Pancreas (tissue), 10 donors: ENCODE results near the gene PINK1. TPM values are rescaled to one million over a fixed set of nuclear protein-coding genes. Genes with fewer than 3 reads are reported as not detected.
A peak's percentile ranks its signal among the peaks of the same experiment; 100 is the strongest.

Experiments
- ATAC-seq, 4 donors: fragments of 200-7000 bp; cut with Tn5 transposase; one replicate each; pipeline versions ENCODE4 v1.8.0 to v1.9.1; 2020; ENCODE audit warnings: mild to moderate bottlenecking in 4 of 4, moderate library complexity in 4 of 4
- DNase-seq, 6 donors: peaks; one replicate each; pipeline ENCODE4 v3.0.0-alpha.2; 2020
- FAIRE-seq: peaks from 2 replicates; lab custom pipeline; 2012; peaks lifted over from hg19 to GRCh38; lab: Jason Lieb, UNC
- H3K27ac ChIP-seq, 4 donors: fragments of 200-600 bp; sonication (generic); 1 replicate in 3 of 4; 2 replicates in 1 of 4; pipeline versions ENCODE4 v1.5.0 to v1.8.0; 2020
- H3K27me3 ChIP-seq, 4 donors: fragments of 200-600 bp; one replicate each; pipeline ENCODE4 v1.8.0; 2021
- H3K36me3 ChIP-seq, 3 donors: fragments of 200-600 bp; sonication (generic) in 1 of 3; one replicate each; pipeline versions ENCODE4 v1.5.0 to v1.8.0; 2020 to 2021
- H3K4me1 ChIP-seq, 3 donors: fragments of 200-600 bp; one replicate each; pipeline ENCODE4 v1.8.0; 2021
- H3K4me3 ChIP-seq, 4 donors: fragments of 200-600 bp; sonication (generic) in 2 of 4; one replicate each; pipeline versions ENCODE4 v1.5.0 to v1.8.0; 2020 to 2021
- H3K9me3 ChIP-seq, 4 donors: fragments of 200-600 bp; one replicate each; pipeline ENCODE4 v1.8.0; 2021
- CTCF ChIP-seq, 4 donors: fragments of 200-600 bp; sonication (generic) in 3 of 4; IDR thresholded peaks; one replicate each; pipeline versions ENCODE4 v1.5.0 to v1.8.0; 2021; ENCODE audit warnings: antibody characterized with exemption in 4 of 4
- WGBS, 2 donors: extraction: QIAGEN DNeasy Blood & Tissue Kit; methylation state at CpG; one replicate each; pipeline ENCODE4 v1.1.7; 2013; 5-methylcytosine and 5-hydroxymethylcytosine counted together
- intact Hi-C, 3 donors: fragments of 100-400 bp; cut with DNase I; formaldehyde crosslinking; loops; one replicate each; pipeline versions ENCODE4 v1.11.1 to v1.14.2; 2022
- polyA plus RNA-seq, 2 donors: library from polyadenylated mRNA; stranded (reverse); fragments of 200-250 nt; gene quantifications; one replicate each; pipeline ENCODE4 v1.2.3, GENCODE V29; 2013
- total RNA-seq, 6 donors: library from RNA; stranded (reverse); fragmentation: NEBNext Ultra II Directional in 4 of 6; extraction: Animal tissue kit (Norgen Biotek cat#: 25700) in 4 of 6; gene quantifications; one replicate each; pipeline versions ENCODE4 v1.2.1 to v1.2.4, GENCODE V29; 2021 to 2023
- donor health status: healthy with polysubstance abuse.
- donor health status: DM: no; HTN: no; CAD: no; lungs with moderate emphysema.
- donor health status: DM: no; HTN: no; CAD: no.
- donor health status: control.
- donor health status: control.
- donor health status: Bipolar disorder and iron deficiency.
- donor health status: DM: yes; HTN: yes; CAD: no.
- donor health status: DM: no; HTN: no; CAD: no.
- donor health status: DM: no; HTN: no; CAD: no.
- donor health status: DM: yes; HTN: yes; CAD: no.

Gene PINK1
- total and polyA plus RNA-seq, 8 donors, result 15.6 to 38.0 (median 29.0) TPM

GRCh38 chr1:20588634-20589225, 44.5 kb upstream of the PINK1 start, which contains the start of gene CDA:
CDA (plus strand) TSS chr1:20589097; CDS start chr1:20589130, 33 bp downstream.
- Histone ChIP-seq H3K36me3 (no peaks in the 10 kb centered on the region), H3K4me1 (no peaks in the 10 kb centered on the region), H3K4me3 (no peak within 1 kb of the TSS), H3K27ac (no peak within 1 kb of the TSS), H3K27me3 (peaks cover 0 to 10% (median 0%) of the 10 kb centered on the region in 4 donors), H3K9me3 (no peaks in the 10 kb centered on the region)
- intact Hi-C loops, result no loop called here
- DNase-seq (no peak), ATAC-seq (peak in 3 of 4 donors; percentile 28 to 43 (median 41)), FAIRE-seq (no peak)
- TF ChIP-seq CTCF (IDR thresholded peaks at IDR 0.05), result no peak
- 20 to 30% methylated on average over 11 of the region's 11 CpGs for WGBS, 2 donors

GRCh38 chr1:20589331-20590278, 43.7 kb upstream of the PINK1 start:
- Histone ChIP-seq H3K36me3 (no peaks in the 10 kb centered on the region), H3K27ac (no peak overlapping the region), H3K9me3 (no peaks in the 10 kb centered on the region), H3K4me3 (no peak overlapping the region), H3K4me1 (no peaks in the 10 kb centered on the region), H3K27me3 (peaks cover 0 to 10% (median 0%) of the 10 kb centered on the region in 4 donors)
- TF ChIP-seq CTCF (IDR thresholded peaks at IDR 0.05), result no peak
- FAIRE-seq (no peak), DNase-seq (peak in 1 of 6 donors; percentile 29), ATAC-seq (peak in 3 of 4 donors; percentile 51 to 76 (median 62))
- WGBS, 2 donors, result 17 to 18% methylated on average over 24 of the region's 24 CpGs
- intact Hi-C loops, result no loop called here

GRCh38 chr1:20590306-20590777, 42.9 kb upstream of the PINK1 start:
- FAIRE-seq (no peak), ATAC-seq (peak in 3 of 4 donors; percentile 36 to 50 (median 43)), DNase-seq (no peak)
- H3K27me3 ChIP-seq, result peaks cover 0 to 10% (median 0%) of the 10 kb centered on the region in 4 donors
- no peak for TF ChIP-seq CTCF (IDR thresholded peaks at IDR 0.05)
- H3K9me3 ChIP-seq, result no peaks in the 10 kb centered on the region
- 17% methylated on average over 7 of the region's 7 CpGs for WGBS, 2 donors
- H3K4me1 ChIP-seq, result no peaks in the 10 kb centered on the region
- H3K36me3 ChIP-seq, result no peaks in the 10 kb centered on the region
- H3K27ac ChIP-seq, result no peak overlapping the region
- no peak overlapping the region for H3K4me3 ChIP-seq
- intact Hi-C loops, result no loop called here

- Histone ChIP-seq H3K27me3 (peaks cover 0 to 7% (median 0%) of the 10 kb centered on the region in 4 donors), H3K27ac (no peak overlapping the region), H3K4me3 (no peak overlapping the region), H3K9me3 (no peaks in the 10 kb centered on the region), H3K36me3 (no peaks in the 10 kb centered on the region), H3K4me1 (no peaks in the 10 kb centered on the region)
- 63 to 75% methylated on average over 5 of the region's 5 CpGs for WGBS, 2 donors
- TF ChIP-seq CTCF (IDR thresholded peaks at IDR 0.05), result no peak
- intact Hi-C loops, result no loop called here
- no peak for DNase-seq
- no peak for ATAC-seq
- no peak for FAIRE-seq
These were observed 39.5 kb upstream of the PINK1 start for GRCh38 chr1:20593756-20594155.
